Left ventricle myocardium inferior (tissue), 1 donor: ENCODE data around the gene KCTD21. TPM values are rescaled to one million over a fixed set of nuclear protein-coding genes. Genes with fewer than 3 reads are reported as not detected.

ENCODE experiments used
- DNase-seq: peaks from one replicate; pipeline ENCODE4 v3.0.0-alpha.2; 2020
- H3K27ac ChIP-seq: fragments of 200-600 bp; replicated peaks from 2 replicates; pipeline ENCODE4 v1.8.0; 2021
- H3K27me3 ChIP-seq: fragments of 200-600 bp; 2 replicates; pipeline ENCODE4 v1.8.0; 2021; ENCODE audit warnings: low read depth
- H3K36me3 ChIP-seq: fragments of 200-600 bp; 2 replicates; pipeline ENCODE4 v1.8.0; 2021
- H3K4me1 ChIP-seq: fragments of 200-600 bp; 2 replicates; pipeline ENCODE4 v1.8.0; 2021
- H3K4me3 ChIP-seq: fragments of 200-600 bp; 2 replicates; pipeline ENCODE4 v1.8.0; 2021; ENCODE audit warnings: mild to moderate bottlenecking, moderate library complexity
- H3K9me3 ChIP-seq: fragments of 200-600 bp; replicated peaks from 2 replicates; pipeline ENCODE4 v1.8.0; 2021
- CTCF ChIP-seq: fragments of 200-600 bp; IDR thresholded peaks from 2 replicates; pipeline ENCODE4 v1.8.0; 2021; ENCODE audit warnings: antibody characterized with exemption, mild to moderate bottlenecking, borderline replicate concordance
- intact Hi-C: fragments of 100-400 bp; cut with micrococcal nuclease; formaldehyde crosslinking; loops from one replicate; pipeline ENCODE4 v1.11.0; 2022
- total RNA-seq: library from RNA; stranded (reverse); fragmentation: NEBNext Ultra II Directional; extraction: Animal tissue kit (Norgen Biotek cat#: 25700); gene quantifications from one replicate; pipeline ENCODE4 v1.2.1, GENCODE V29; 2021
- donor health status: DM: no; HTN: yes; CAD: no; lungs with severe emphysema.

Gene KCTD21
- total RNA-seq, 1 donor from 2014 or later = 8.6 TPM

DNA sequence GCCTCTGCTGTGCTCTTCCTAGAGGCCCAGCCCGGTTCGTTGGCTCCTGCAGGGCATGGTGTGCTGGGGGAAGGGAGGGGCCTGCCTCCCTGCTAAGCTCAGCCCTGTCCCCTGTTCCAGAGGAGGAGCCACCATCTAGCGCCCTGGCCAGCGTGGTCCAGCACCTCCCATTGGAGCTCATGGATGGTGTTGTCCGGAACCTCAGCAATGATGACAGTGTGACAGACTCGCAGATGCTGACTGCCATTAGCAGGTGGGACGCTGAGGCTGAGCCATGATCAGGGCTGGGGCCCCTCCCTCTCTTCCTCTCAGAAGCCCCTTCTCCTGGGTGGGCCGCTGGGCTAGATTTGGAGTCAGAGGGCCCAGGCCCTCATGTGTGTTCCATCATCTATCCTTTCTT, 9.4 kb upstream of the KCTD21 start:
- H3K27me3 ChIP-seq = no peaks in the 10 kb centered on the region
- no peak for TF ChIP-seq CTCF
- peaks cover 20% of the 10 kb centered on the region for H3K4me1 ChIP-seq
- H3K27ac ChIP-seq = no peak overlapping the region
- H3K9me3 ChIP-seq = no peaks in the 10 kb centered on the region
- no peak for DNase-seq
- H3K36me3 ChIP-seq = peaks cover 31% of the 10 kb centered on the region
- no peak overlapping the region for H3K4me3 ChIP-seq
- intact Hi-C loops = no loop called here

- TF ChIP-seq CTCF = no peak
- H3K4me3 ChIP-seq = no peak overlapping the region
- no peaks in the 10 kb centered on the region for H3K9me3 ChIP-seq
- H3K4me1 ChIP-seq = peaks cover 25% of the 10 kb centered on the region
- intact Hi-C loops = no loop called here
- H3K27me3 ChIP-seq = no peaks in the 10 kb centered on the region
- H3K27ac ChIP-seq = no peak overlapping the region
- DNase-seq = no peak
- H3K36me3 ChIP-seq = peaks cover 31% of the 10 kb centered on the region
Observed at GRCh38 chr11:78196661-78197091, 8.2 kb upstream of the KCTD21 start.

GRCh38 chr11:78195917-78196560, 7.6 kb upstream of the KCTD21 start:
- intact Hi-C loops = no loop called here
- DNase-seq = no peak
- H3K4me3 ChIP-seq = no peak overlapping the region
- H3K36me3 ChIP-seq = peaks cover 30% of the 10 kb centered on the region
- H3K4me1 ChIP-seq = peaks cover 25% of the 10 kb centered on the region
- no peaks in the 10 kb centered on the region for H3K9me3 ChIP-seq
- no peak for TF ChIP-seq CTCF
- no peaks in the 10 kb centered on the region for H3K27me3 ChIP-seq
- H3K27ac ChIP-seq = no peak overlapping the region

GRCh38 chr11:78194490-78194889, 6.1 kb upstream of the KCTD21 start:
- intact Hi-C loops = no loop called here

DNA sequence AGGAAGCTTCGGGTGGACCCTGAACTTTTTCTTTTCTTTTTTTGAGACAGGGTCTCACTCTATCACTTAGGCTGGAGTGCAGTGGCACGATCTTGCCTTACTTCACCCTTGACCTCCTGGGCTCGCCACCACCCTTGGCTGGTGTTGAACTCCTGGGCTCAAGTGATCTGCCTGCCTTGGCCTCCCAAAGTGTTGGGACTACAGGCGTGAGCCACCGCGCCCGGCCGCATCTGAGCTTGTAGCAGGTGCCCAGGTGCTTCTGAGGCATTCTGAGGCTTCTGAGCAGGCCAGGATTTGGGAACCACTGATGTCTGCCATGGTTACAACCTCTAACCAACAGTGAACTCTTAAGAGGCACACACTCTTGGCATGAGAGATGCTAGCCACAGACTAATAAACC, 5.4 kb upstream of the KCTD21 start:
- TF ChIP-seq CTCF = no peak
- H3K36me3 ChIP-seq = peaks cover 18% of the 10 kb centered on the region
- no peak for DNase-seq
- H3K4me3 ChIP-seq = no peak overlapping the region
- peaks cover 37% of the 10 kb centered on the region for H3K4me1 ChIP-seq
- no peaks in the 10 kb centered on the region for H3K9me3 ChIP-seq
- intact Hi-C loops = no loop called here
- H3K27me3 ChIP-seq = no peaks in the 10 kb centered on the region
- H3K27ac ChIP-seq = no peak overlapping the region

More at GRCh38 chr11:78194490-78194889, 6.1 kb upstream of the KCTD21 start:
- TF ChIP-seq CTCF = no peak
- Histone ChIP-seq H3K36me3 (peaks cover 18% of the 10 kb centered on the region), H3K27ac (no peak overlapping the region), H3K4me3 (no peak overlapping the region), H3K4me1 (peaks cover 31% of the 10 kb centered on the region), H3K27me3 (no peaks in the 10 kb centered on the region), H3K9me3 (no peaks in the 10 kb centered on the region)
- DNase-seq = no peak
